ENCODE data around the gene TMEM61. TPM values are rescaled to one million over a fixed set of nuclear protein-coding genes. Genes with fewer than 3 reads are reported as not detected.
"Not testable (repeated sequence)": the region's sequence is repeated elsewhere in the genome, so short reads cannot be mapped to it uniquely, and the experiment has no call there.

The TMEM61 gene
- total RNA-seq, result 1 to 10 TPM in 5 of 6 donors, not detected in 1; 2.3 to 8.1 (median 2.9) TPM

GRCh38 chr1:54980528-54981241 is at the start of gene TMEM61:
TSS of gene TMEM61 (plus strand) at chr1:54980628. CDS start at chr1:54981066, 438 bp downstream.
- ATAC-seq (ENCODE audit: low FRiP score in 2 of 2), result peak; percentile 8 to 47

GRCh38 chr1:54931275-54931840 is 49.1 kb upstream of the TMEM61 start:
- 83 to 93% methylated on average over 1 of the region's 1 CpG for WGBS, 2 donors
- Histone ChIP-seq H3K4me3 (no peak overlapping the region), H3K36me3 (no peaks in the 10 kb centered on the region), H3K9me3 (no peaks in the 10 kb centered on the region), H3K4me1 (peaks cover 0 to 11% (median 8%) of the 10 kb centered on the region in 4 donors), H3K27me3 (no peaks in the 10 kb centered on the region), H3K27ac (no peak overlapping the region)
- TF ChIP-seq POLR2AphosphoS5 (IDR thresholded peaks at IDR 0.05), result no peak
- TF ChIP-seq EP300 (IDR thresholded peaks at IDR 0.05), result no peak
- TF ChIP-seq POLR2A (IDR thresholded peaks at IDR 0.05), result no peak
- no peak for TF ChIP-seq CTCF (IDR thresholded peaks at IDR 0.05)
- ATAC-seq (ENCODE audit: low FRiP score in 2 of 2) (no peak), DNase-seq (no peak)

More at GRCh38 chr1:54980528-54981241, at the start of gene TMEM61:
- H3K9me3 ChIP-seq, result no peaks in the 10 kb centered on the region
- peak; percentile 33 to 87 for DNase-seq
- 8 to 25% methylated on average over 15 to 53 of the region's 69 CpGs for WGBS, 2 donors
- H3K27me3 ChIP-seq, result peaks cover 0 to 14% (median 2%) of the 10 kb centered on the region in 4 donors
- H3K36me3 ChIP-seq, result no peaks in the 10 kb centered on the region
- peaks cover 0 to 11% (median 5%) of the 10 kb centered on the region in 4 donors for H3K4me1 ChIP-seq
- H3K4me3 ChIP-seq, result peak within 1 kb of the TSS in 3 of 4 donors; percentile 48 to 58 (median 57)
- no peak for TF ChIP-seq POLR2A (IDR thresholded peaks at IDR 0.05)
- no peak for TF ChIP-seq CTCF (IDR thresholded peaks at IDR 0.05)
- TF ChIP-seq POLR2AphosphoS5 (IDR thresholded peaks at IDR 0.05), result no peak
- TF ChIP-seq EP300 (IDR thresholded peaks at IDR 0.05), result no peak
- H3K27ac ChIP-seq, result peak within 1 kb of the TSS in 1 of 4 donors; percentile 21

GRCh38 chr1:54934081-54934480 is 46.3 kb upstream of the TMEM61 start:
- H3K27me3 ChIP-seq; DNase-seq; H3K4me1 ChIP-seq; H3K36me3 ChIP-seq; H3K9me3 ChIP-seq; ATAC-seq (ENCODE audit: low FRiP score in 2 of 2); H3K27ac ChIP-seq; H3K4me3 ChIP-seq: not testable (repeated sequence)
- 89 to 96% methylated on average over 6 of the region's 6 CpGs for WGBS, 2 donors

GRCh38 chr1:54934869-54935268 is 45.6 kb upstream of the TMEM61 start:
- Histone ChIP-seq H3K4me3 (no peak overlapping the region), H3K27ac (no peak overlapping the region), H3K4me1 (no peaks in the 10 kb centered on the region), H3K36me3 (no peaks in the 10 kb centered on the region), H3K27me3 (no peaks in the 10 kb centered on the region), H3K9me3 (no peaks in the 10 kb centered on the region)
- ATAC-seq (ENCODE audit: low FRiP score in 2 of 2) (no peak), DNase-seq (no peak)
- no peak for TF ChIP-seq POLR2A (IDR thresholded peaks at IDR 0.05)
- no peak for TF ChIP-seq POLR2AphosphoS5 (IDR thresholded peaks at IDR 0.05)
- no peak for TF ChIP-seq CTCF (IDR thresholded peaks at IDR 0.05)
- no peak for TF ChIP-seq EP300 (IDR thresholded peaks at IDR 0.05)

GRCh38 chr1:54936791-54937190 is 43.6 kb upstream of the TMEM61 start:
- no peak for DNase-seq
- no peak for ATAC-seq (ENCODE audit: low FRiP score in 2 of 2)
- Histone ChIP-seq H3K4me3 (no peak overlapping the region), H3K27ac (no peak overlapping the region), H3K9me3 (no peaks in the 10 kb centered on the region), H3K36me3 (no peaks in the 10 kb centered on the region), H3K4me1 (no peaks in the 10 kb centered on the region), H3K27me3 (no peaks in the 10 kb centered on the region)
- TF ChIP-seq CTCF (IDR thresholded peaks at IDR 0.05) (no peak), EP300 (IDR thresholded peaks at IDR 0.05) (no peak), POLR2AphosphoS5 (IDR thresholded peaks at IDR 0.05) (no peak), POLR2A (IDR thresholded peaks at IDR 0.05) (no peak)
- WGBS, 2 donors, result 93 to 96% methylated on average over 4 of the region's 4 CpGs

Data from upper lobe of left lung (tissue), 6 donors.